ENCODE results near the gene KIF26B. TPM values are rescaled to one million over a fixed set of nuclear protein-coding genes. Genes with fewer than 3 reads are reported as not detected.

KIF26B gene
- total RNA-seq, 4 donors from 2014 or later = 2.4 to 6.7 (median 6.1) TPM

GRCh38 chr1:245155272-245156040, 671 bp downstream of the KIF26B start:
- H3K27me3 ChIP-seq = no peaks in the 10 kb centered on the region
- WGBS, 2 donors = 1 to 2% methylated on average over 21 to 29 of the region's 57 CpGs
- DNase-seq = peak; percentile 41 to 48
- H3K27ac ChIP-seq = no peak overlapping the region
- intact Hi-C loops (cut with DNase I) = loop anchor here (5.0 to 10.0 kb wide), 3 partner anchors 112 to 1339 kb away; no protein-coding TSS in a partner anchor
- H3K4me1 ChIP-seq = peaks cover 17 to 24% of the 10 kb centered on the region in 2 donors
- no peaks in the 10 kb centered on the region for H3K9me3 ChIP-seq
- H3K36me3 ChIP-seq = no peaks in the 10 kb centered on the region
- no peak for TF ChIP-seq POLR2A (IDR thresholded peaks at IDR 0.05)
- TF ChIP-seq, protein P1, sequence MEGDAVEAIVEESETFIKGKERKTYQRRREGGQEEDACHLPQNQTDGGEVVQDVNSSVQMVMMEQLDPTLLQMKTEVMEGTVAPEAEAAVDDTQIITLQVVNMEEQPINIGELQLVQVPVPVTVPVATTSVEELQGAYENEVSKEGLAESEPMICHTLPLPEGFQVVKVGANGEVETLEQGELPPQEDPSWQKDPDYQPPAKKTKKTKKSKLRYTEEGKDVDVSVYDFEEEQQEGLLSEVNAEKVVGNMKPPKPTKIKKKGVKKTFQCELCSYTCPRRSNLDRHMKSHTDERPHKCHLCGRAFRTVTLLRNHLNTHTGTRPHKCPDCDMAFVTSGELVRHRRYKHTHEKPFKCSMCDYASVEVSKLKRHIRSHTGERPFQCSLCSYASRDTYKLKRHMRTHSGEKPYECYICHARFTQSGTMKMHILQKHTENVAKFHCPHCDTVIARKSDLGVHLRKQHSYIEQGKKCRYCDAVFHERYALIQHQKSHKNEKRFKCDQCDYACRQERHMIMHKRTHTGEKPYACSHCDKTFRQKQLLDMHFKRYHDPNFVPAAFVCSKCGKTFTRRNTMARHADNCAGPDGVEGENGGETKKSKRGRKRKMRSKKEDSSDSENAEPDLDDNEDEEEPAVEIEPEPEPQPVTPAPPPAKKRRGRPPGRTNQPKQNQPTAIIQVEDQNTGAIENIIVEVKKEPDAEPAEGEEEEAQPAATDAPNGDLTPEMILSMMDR (IDR thresholded peaks at IDR 0.05) = no peak
- peak overlapping the region; percentile 33 to 63 (median 47) for H3K4me3 ChIP-seq (replicated peaks in 1 of 3)

DNA sequence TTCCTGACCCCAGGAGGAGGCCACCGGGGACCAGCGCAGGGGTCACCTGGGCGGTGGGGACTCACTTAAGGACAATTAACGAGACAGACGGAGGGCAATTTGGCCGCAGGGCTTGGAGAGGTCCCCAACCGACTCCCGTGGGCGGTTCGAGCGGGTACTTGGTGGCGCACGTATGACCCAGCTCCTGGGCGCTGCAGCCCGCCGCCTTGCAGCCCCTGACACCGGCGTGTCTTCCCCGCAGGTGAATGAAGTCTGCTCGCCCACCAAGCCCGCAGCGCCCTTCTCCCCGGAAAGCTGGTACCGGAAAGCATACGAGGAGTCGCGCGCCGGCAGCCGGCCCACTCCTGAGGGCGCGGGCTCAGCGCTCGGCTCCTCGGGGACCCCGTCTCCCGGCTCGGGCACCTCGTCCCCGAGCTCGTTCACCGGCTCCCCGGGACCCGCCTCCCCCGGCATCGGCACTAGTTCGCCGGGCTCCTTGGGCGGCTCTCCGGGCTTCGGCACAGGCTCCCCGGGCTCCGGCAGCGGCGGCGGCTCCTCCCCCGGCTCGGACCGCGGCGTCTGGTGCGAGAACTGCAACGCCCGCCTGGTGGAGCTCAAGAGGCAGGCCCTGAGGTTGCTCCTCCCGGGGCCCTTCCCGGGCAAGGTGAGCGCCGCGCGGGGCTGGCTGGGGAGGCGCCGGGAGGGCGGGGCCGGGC, 1.4 kb downstream of the KIF26B start:
- Histone ChIP-seq H3K4me3 (replicated peaks in 1 of 3) (peak overlapping the region; percentile 33 to 63 (median 47)), H3K36me3 (no peaks in the 10 kb centered on the region), H3K4me1 (peaks cover 17 to 24% of the 10 kb centered on the region in 2 donors), H3K27ac (no peak overlapping the region), H3K9me3 (no peaks in the 10 kb centered on the region), H3K27me3 (no peaks in the 10 kb centered on the region)
- peak; percentile 89 to 92 for DNase-seq
- intact Hi-C loops (cut with DNase I) = loop anchor here (5.0 to 10.0 kb wide), 3 partner anchors 111 to 1339 kb away; no protein-coding TSS in a partner anchor
- WGBS, 2 donors = 0 to 1% methylated on average over 9 to 53 of the region's 74 CpGs
- TF ChIP-seq, protein P1 (IDR thresholded peaks at IDR 0.05) = peak; percentile 32 to 92 (median 80)
- TF ChIP-seq POLR2A (IDR thresholded peaks at IDR 0.05) = peak in 1 of 2 donors; percentile 61

DNA sequence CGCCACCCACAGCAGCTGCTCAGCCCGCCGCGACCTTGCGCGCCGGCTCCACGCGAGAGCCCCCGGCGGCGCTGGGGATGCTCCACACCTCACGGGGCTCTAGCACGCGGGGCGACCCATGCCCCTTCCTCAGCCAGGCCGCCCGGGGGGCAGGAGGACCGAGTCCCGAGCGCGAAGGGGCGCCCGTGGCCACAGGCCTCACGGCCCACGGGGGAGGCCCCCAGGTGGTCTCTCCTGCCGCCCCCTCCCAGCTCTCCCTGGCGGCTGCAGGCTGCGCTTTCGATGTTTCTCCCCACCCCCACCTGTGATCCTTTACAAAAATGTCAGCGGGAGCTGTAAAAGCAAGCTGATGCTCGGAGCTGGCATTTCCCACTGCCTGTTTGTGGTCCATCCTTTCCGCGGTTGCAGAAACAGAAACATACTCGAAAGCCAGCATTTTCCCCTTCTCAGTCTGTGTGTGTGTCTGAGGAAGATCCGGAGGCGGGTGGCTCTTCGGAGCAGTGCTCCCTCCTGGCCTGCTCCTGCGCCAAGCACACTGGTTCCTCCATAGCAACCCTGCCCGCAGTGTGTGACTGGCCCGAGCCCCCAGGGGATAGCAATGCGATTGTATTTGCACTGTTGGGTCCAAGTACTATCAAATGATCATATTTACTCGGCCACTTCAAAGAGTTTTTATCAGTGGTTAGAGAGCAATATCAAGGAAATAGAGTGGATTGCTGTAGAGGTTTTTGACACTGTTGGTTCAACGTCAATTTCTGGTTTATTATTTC, 2.1 kb downstream of the KIF26B start:
- Histone ChIP-seq H3K4me3 (replicated peaks in 1 of 3) (peak overlapping the region; percentile 18 to 63 (median 33)), H3K9me3 (no peaks in the 10 kb centered on the region), H3K4me1 (peaks cover 17 to 24% of the 10 kb centered on the region in 2 donors), H3K27ac (no peak overlapping the region), H3K27me3 (no peaks in the 10 kb centered on the region), H3K36me3 (no peaks in the 10 kb centered on the region)
- peak in 1 of 2 donors; percentile 9 for DNase-seq
- TF ChIP-seq, protein P1 (IDR thresholded peaks at IDR 0.05) = no peak
- TF ChIP-seq POLR2A (IDR thresholded peaks at IDR 0.05) = no peak
- 13 to 19% methylated on average over 21 to 26 of the region's 44 CpGs for WGBS, 2 donors
- intact Hi-C loops (cut with DNase I) = loop anchor here (5.0 to 10.0 kb wide), 3 partner anchors 110 to 1338 kb away; no protein-coding TSS in a partner anchor

- H3K9me3 ChIP-seq = no peaks in the 10 kb centered on the region
- no peaks in the 10 kb centered on the region for H3K36me3 ChIP-seq
- TF ChIP-seq POLR2A (IDR thresholded peaks at IDR 0.05) = no peak
- TF ChIP-seq, protein P1 (IDR thresholded peaks at IDR 0.05) = no peak
- no peak overlapping the region for H3K4me3 ChIP-seq (replicated peaks in 1 of 3)
- H3K4me1 ChIP-seq = peaks cover 9 to 19% of the 10 kb centered on the region in 2 donors
- H3K27ac ChIP-seq = no peak overlapping the region
- no peak for DNase-seq
- no peaks in the 10 kb centered on the region for H3K27me3 ChIP-seq
- intact Hi-C loops (cut with DNase I) = loop anchor here (5.0 to 10.0 kb wide), 3 partner anchors 108 to 1336 kb away; no protein-coding TSS in a partner anchor
- WGBS, 2 donors = 92 to 97% methylated on average over 3 of the region's 3 CpGs
Observed at GRCh38 chr1:245158913-245159312, 4.1 kb downstream of the KIF26B start.
